Aorta (tissue), 5 donors: ENCODE measurements around the gene KDM2A. TPM values are rescaled to one million over a fixed set of nuclear protein-coding genes. Genes with fewer than 3 reads are reported as not detected.

ENCODE experiments used
- ATAC-seq: fragments of 200-7000 bp; cut with Tn5 transposase; one replicate; pipeline ENCODE4 v1.9.1; 2022; ENCODE audit warnings: moderate library complexity; ENCODE audit not compliant: low FRiP score
- DNase-seq, 2 donors: peaks; one replicate each; pipeline ENCODE4 v3.0.0-alpha.2; 2020
- H3K27ac ChIP-seq, 2 donors: one replicate each; pipeline ENCODE4 v1.5.1; 2013; ENCODE audit warnings: low read length in 2 of 2, mild to moderate bottlenecking in 2 of 2, moderate library complexity in 2 of 2, control low read depth in 1 of 2, inconsistent platforms in 1 of 2, low read depth in 1 of 2
- H3K27me3 ChIP-seq, 2 donors: one replicate each; pipeline ENCODE4 v1.6.1; 2013; ENCODE audit warnings: control low read depth in 1 of 2, low read length in 1 of 2, mild to moderate bottlenecking in 1 of 2, moderate library complexity in 1 of 2; ENCODE audit not compliant: insufficient read depth in 2 of 2, control insufficient read depth in 1 of 2
- H3K36me3 ChIP-seq, 2 donors: one replicate each; pipeline ENCODE4 v1.6.1; 2013; ENCODE audit warnings: control low read depth in 1 of 2, low read length in 1 of 2, mild to moderate bottlenecking in 1 of 2; ENCODE audit not compliant: insufficient read depth in 2 of 2, control insufficient read depth in 1 of 2
- H3K4me1 ChIP-seq, 2 donors: one replicate each; pipeline ENCODE4 v1.6.1; 2013; ENCODE audit warnings: low read length in 2 of 2, control low read depth in 1 of 2, mild to moderate bottlenecking in 1 of 2, moderate library complexity in 1 of 2; ENCODE audit not compliant: insufficient read depth in 2 of 2, control insufficient read depth in 1 of 2
- H3K4me3 ChIP-seq, 2 donors: one replicate each; pipeline ENCODE4 v1.5.1; 2013; ENCODE audit warnings: low read length in 2 of 2, control low read depth in 1 of 2, mild to moderate bottlenecking in 1 of 2
- H3K9me3 ChIP-seq: one replicate; pipeline ENCODE4 v1.6.1; 2013; ENCODE audit warnings: mild to moderate bottlenecking, low read length; ENCODE audit not compliant: control insufficient read depth
- WGBS, 2 donors: extraction: QIAGEN DNeasy Blood & Tissue Kit; methylation state at CpG; one replicate each; pipeline ENCODE4 v1.1.7; 2013; 5-methylcytosine and 5-hydroxymethylcytosine counted together
- intact Hi-C, 2 donors: fragments of 100-400 bp; cut with DNase I; formaldehyde crosslinking; loops; one replicate each; pipeline versions ENCODE4 v1.14.2 to v1.15.0; 2022
- polyA plus RNA-seq, 2 donors: library from polyadenylated mRNA; stranded (reverse); fragments of 200-250 nt; gene quantifications; one replicate each; pipeline ENCODE4 v1.2.3, GENCODE V29; 2013
- total RNA-seq, 2 donors: library from RNA; stranded (reverse); fragmentation: NEBNext Ultra II Directional; extraction: Animal tissue kit (Norgen Biotek cat#: 25700); gene quantifications; one replicate each; pipeline ENCODE4 v1.2.1, GENCODE V29; 2021
- donor health status: healthy with polysubstance abuse.
- donor health status: Bipolar disorder and iron deficiency.
- donor health status: DM: no; HTN: no; CAD: no.
- donor health status: DM: no; HTN: no; CAD: no.
- donor health status: DM: yes; HTN: yes; CAD: no.

KDM2A gene
- total and polyA plus RNA-seq, 4 donors, result 11.5 to 106 (median 45.3) TPM

- Histone ChIP-seq H3K27me3 (no peaks in the 10 kb centered on the region), H3K27ac (peak overlapping the region; percentile 46 to 96), H3K36me3 (no peaks in the 10 kb centered on the region), H3K4me3 (peak overlapping the region; percentile 68 to 87), H3K4me1 (peaks cover 1 to 3% of the 10 kb centered on the region in 2 donors), H3K9me3 (no peaks in the 10 kb centered on the region)
- DNase-seq, result peak; percentile 98
- 0% methylated on average over 29 to 31 of the region's 31 CpGs for WGBS, 2 donors
- peak; percentile 99 for ATAC-seq
- intact Hi-C loops, result loop anchor here in 1 of 2 donors (10.0 kb wide), 1 partner anchor 115 kb away; no protein-coding TSS in a partner anchor
Observed at GRCh38 chr11:67239783-67240575, 120.9 kb downstream of the KDM2A start.

- peak overlapping the region; percentile 68 to 87 for H3K4me3 ChIP-seq
- H3K9me3 ChIP-seq, result no peaks in the 10 kb centered on the region
- H3K27me3 ChIP-seq, result no peaks in the 10 kb centered on the region
- peak overlapping the region; percentile 46 to 96 for H3K27ac ChIP-seq
- intact Hi-C loops, result no loop called here
- peaks cover 2 to 4% of the 10 kb centered on the region in 2 donors for H3K36me3 ChIP-seq
- DNase-seq (peak; percentile 81 to 87), ATAC-seq (peak; percentile 59)
- H3K4me1 ChIP-seq, result peaks cover 1 to 3% of the 10 kb centered on the region in 2 donors
- WGBS, 2 donors, result 0 to 1% methylated on average over 16 of the region's 16 CpGs
Observed at GRCh38 chr11:67240576-67241389, 121.7 kb downstream of the KDM2A start.

- H3K27ac ChIP-seq, result no peak overlapping the region
- H3K4me1 ChIP-seq, result peaks cover 1 to 3% of the 10 kb centered on the region in 2 donors
Observed at GRCh38 chr11:67242548-67242947, 123.5 kb downstream of the KDM2A start.

GRCh38 chr11:67243051-67243450, 124.0 kb downstream of the KDM2A start:
- intact Hi-C loops, result no loop called here
- WGBS, 2 donors, result 64 to 79% methylated on average over 2 of the region's 2 CpGs
- Histone ChIP-seq H3K27ac (no peak overlapping the region), H3K4me1 (peaks cover 1 to 3% of the 10 kb centered on the region in 2 donors), H3K27me3 (no peaks in the 10 kb centered on the region), H3K4me3 (no peak overlapping the region), H3K36me3 (peaks cover 9 to 10% of the 10 kb centered on the region in 2 donors), H3K9me3 (no peaks in the 10 kb centered on the region)
- DNase-seq (no peak), ATAC-seq (no peak)

More at GRCh38 chr11:67242548-67242947, 123.5 kb downstream of the KDM2A start:
- no peak overlapping the region for H3K4me3 ChIP-seq
- ATAC-seq (no peak), DNase-seq (no peak)
- H3K36me3 ChIP-seq, result peaks cover 8 to 9% of the 10 kb centered on the region in 2 donors
- 82 to 90% methylated on average over 1 of the region's 1 CpG for WGBS, 2 donors
- no peaks in the 10 kb centered on the region for H3K9me3 ChIP-seq
- H3K27me3 ChIP-seq, result no peaks in the 10 kb centered on the region
- intact Hi-C loops, result no loop called here

- H3K4me3 ChIP-seq, result no peak overlapping the region
- no peaks in the 10 kb centered on the region for H3K9me3 ChIP-seq
- WGBS, 2 donors, result 91 to 94% methylated on average over 11 of the region's 11 CpGs
- no peak for DNase-seq
- H3K27ac ChIP-seq, result no peak overlapping the region
- H3K27me3 ChIP-seq, result no peaks in the 10 kb centered on the region
- ATAC-seq, result no peak
- intact Hi-C loops, result no loop called here
- H3K36me3 ChIP-seq, result peaks cover 14 to 15% of the 10 kb centered on the region in 2 donors
- peaks cover 0 to 3% of the 10 kb centered on the region in 2 donors for H3K4me1 ChIP-seq
Observed at GRCh38 chr11:67245046-67245445, 126.0 kb downstream of the KDM2A start.

GRCh38 chr11:67247946-67248550, 129.0 kb downstream of the KDM2A start:
- ATAC-seq, result no peak
- peaks cover 14 to 27% of the 10 kb centered on the region in 2 donors for H3K36me3 ChIP-seq
- no peaks in the 10 kb centered on the region for H3K4me1 ChIP-seq
- no peak for DNase-seq
- H3K27ac ChIP-seq, result no peak overlapping the region
- WGBS, 2 donors, result 78% methylated on average over 5 of the region's 5 CpGs
- no peaks in the 10 kb centered on the region for H3K9me3 ChIP-seq
- no peaks in the 10 kb centered on the region for H3K27me3 ChIP-seq
- intact Hi-C loops, result no loop called here
- no peak overlapping the region for H3K4me3 ChIP-seq

GRCh38 chr11:67248653-67249052, 129.6 kb downstream of the KDM2A start:
- no peak for DNase-seq
- Histone ChIP-seq H3K4me1 (no peaks in the 10 kb centered on the region), H3K4me3 (no peak overlapping the region), H3K9me3 (no peaks in the 10 kb centered on the region), H3K36me3 (peaks cover 14 to 30% of the 10 kb centered on the region in 2 donors), H3K27ac (no peak overlapping the region), H3K27me3 (no peaks in the 10 kb centered on the region)
- ATAC-seq, result no peak
- intact Hi-C loops, result no loop called here
